Stimulated activated naive B cell treated with anti-CD40 and anti-IgM and Interleukin-4, amounts not matched to agents 10 μg/mL and 1 μg/mL and 100 μg/mL, for 72 hours (primary cell): Measurements from ENCODE around the gene PTPRD.

Experiments used
- ATAC-seq, 2 donors: fragments of 150-1000 bp; cut with Tn5 transposase; replicated peaks; 2 replicates each; pipeline ENCODE4 v1.10.0; 2021; ENCODE audit warnings: moderate library complexity in 1 of 2
- DNase-seq: peaks from one replicate; pipeline ENCODE4 v3.0.0; 2021
- H3K27ac Mint-ChIP-seq: one replicate; pipeline ENCODE4 v1.8.0; 2022; ENCODE audit warnings: mild to moderate bottlenecking, mixed read lengths
- H3K27me3 Mint-ChIP-seq, 2 donors: one replicate each; pipeline ENCODE4 v1.8.0; 2022; ENCODE audit warnings: mixed read lengths in 2 of 2
- H3K36me3 Mint-ChIP-seq, 2 donors: one replicate each; pipeline ENCODE4 v1.8.0; 2022; ENCODE audit warnings: mixed read lengths in 2 of 2, mild to moderate bottlenecking in 1 of 2
- H3K4me1 Mint-ChIP-seq, 2 donors: one replicate each; pipeline ENCODE4 v1.8.0; 2022; ENCODE audit warnings: mixed read lengths in 2 of 2, mild to moderate bottlenecking in 1 of 2
- H3K4me3 Mint-ChIP-seq, 2 donors: one replicate each; pipeline ENCODE4 v1.8.0; 2022; ENCODE audit warnings: mild to moderate bottlenecking in 2 of 2, mixed read lengths in 2 of 2, moderate library complexity in 1 of 2
- H3K9me3 Mint-ChIP-seq, 2 donors: one replicate each; pipeline ENCODE4 v1.8.0; 2022; ENCODE audit warnings: mixed read lengths in 2 of 2, mild to moderate bottlenecking in 1 of 2

Gene PTPRD

GRCh38 chr9:8533681-8534080 lies 2079.1 kb downstream of the PTPRD start:
- Mint-ChIP-seq H3K36me3 (no peaks in the 10 kb centered on the region), H3K4me3 (no peak overlapping the region), H3K27ac (no peak overlapping the region), H3K4me1 (no peaks in the 10 kb centered on the region), H3K9me3 (no peaks in the 10 kb centered on the region), H3K27me3 (no peaks in the 10 kb centered on the region)
- DNase-seq (no peak), ATAC-seq (no peak)

GRCh38 chr9:8531826-8532415 lies 2080.9 kb downstream of the PTPRD start:
- H3K9me3 Mint-ChIP-seq, result no peaks in the 10 kb centered on the region
- no peaks in the 10 kb centered on the region for H3K4me1 Mint-ChIP-seq
- H3K27me3 Mint-ChIP-seq, result no peaks in the 10 kb centered on the region
- no peaks in the 10 kb centered on the region for H3K36me3 Mint-ChIP-seq
- H3K4me3 Mint-ChIP-seq, result no peak overlapping the region
- H3K27ac Mint-ChIP-seq, result no peak overlapping the region
- no peak for DNase-seq
- no peak for ATAC-seq

GRCh38 chr9:8521112-8521511 lies 2091.7 kb downstream of the PTPRD start:
- Mint-ChIP-seq H3K27me3 (no peaks in the 10 kb centered on the region), H3K27ac (no peak overlapping the region), H3K36me3 (no peaks in the 10 kb centered on the region), H3K9me3 (no peaks in the 10 kb centered on the region), H3K4me3 (no peak overlapping the region), H3K4me1 (no peaks in the 10 kb centered on the region)
- DNase-seq (no peak), ATAC-seq (no peak)

- no peak for ATAC-seq
- Mint-ChIP-seq H3K4me1 (no peaks in the 10 kb centered on the region), H3K27ac (no peak overlapping the region), H3K27me3 (no peaks in the 10 kb centered on the region), H3K36me3 (no peaks in the 10 kb centered on the region), H3K4me3 (no peak overlapping the region), H3K9me3 (no peaks in the 10 kb centered on the region)
- DNase-seq, result no peak
Observed at GRCh38 chr9:8515748-8516147, 2097.1 kb downstream of the PTPRD start.

GRCh38 chr9:8514760-8515159 lies 2098.0 kb downstream of the PTPRD start:
- no peak for ATAC-seq
- DNase-seq, result no peak
- H3K4me1 Mint-ChIP-seq, result no peaks in the 10 kb centered on the region
- no peak overlapping the region for H3K27ac Mint-ChIP-seq
- no peaks in the 10 kb centered on the region for H3K36me3 Mint-ChIP-seq
- no peak overlapping the region for H3K4me3 Mint-ChIP-seq
- H3K9me3 Mint-ChIP-seq, result no peaks in the 10 kb centered on the region
- H3K27me3 Mint-ChIP-seq, result no peaks in the 10 kb centered on the region

- no peaks in the 10 kb centered on the region for H3K4me1 Mint-ChIP-seq
- H3K27me3 Mint-ChIP-seq, result no peaks in the 10 kb centered on the region
- H3K9me3 Mint-ChIP-seq, result no peaks in the 10 kb centered on the region
- H3K27ac Mint-ChIP-seq, result no peak overlapping the region
- no peaks in the 10 kb centered on the region for H3K36me3 Mint-ChIP-seq
- DNase-seq (no peak), ATAC-seq (no peak)
- no peak overlapping the region for H3K4me3 Mint-ChIP-seq
Observed at GRCh38 chr9:8508671-8509290, 2104.0 kb downstream of the PTPRD start.

- Mint-ChIP-seq H3K27me3 (no peaks in the 10 kb centered on the region), H3K9me3 (no peaks in the 10 kb centered on the region), H3K4me1 (no peaks in the 10 kb centered on the region), H3K27ac (no peak overlapping the region), H3K4me3 (no peak overlapping the region), H3K36me3 (no peaks in the 10 kb centered on the region)
- DNase-seq (no peak), ATAC-seq (no peak)
Observed at GRCh38 chr9:8494571-8494970, 2118.2 kb downstream of the PTPRD start.

GRCh38 chr9:8492679-8493078 lies 2120.1 kb downstream of the PTPRD start:
- H3K9me3 Mint-ChIP-seq, result no peaks in the 10 kb centered on the region
- no peaks in the 10 kb centered on the region for H3K36me3 Mint-ChIP-seq
- no peaks in the 10 kb centered on the region for H3K4me1 Mint-ChIP-seq
- DNase-seq (no peak), ATAC-seq (no peak)
- no peaks in the 10 kb centered on the region for H3K27me3 Mint-ChIP-seq
- H3K27ac Mint-ChIP-seq, result no peak overlapping the region
- no peak overlapping the region for H3K4me3 Mint-ChIP-seq

- Mint-ChIP-seq H3K4me3 (no peak overlapping the region), H3K4me1 (no peaks in the 10 kb centered on the region), H3K27ac (no peak overlapping the region), H3K27me3 (no peaks in the 10 kb centered on the region), H3K36me3 (no peaks in the 10 kb centered on the region), H3K9me3 (no peaks in the 10 kb centered on the region)
- ATAC-seq (no peak), DNase-seq (no peak)
Observed at GRCh38 chr9:8492024-8492423, 2120.8 kb downstream of the PTPRD start.

GRCh38 chr9:8491563-8491962 lies 2121.2 kb downstream of the PTPRD start:
- no peak overlapping the region for H3K4me3 Mint-ChIP-seq
- no peak for DNase-seq
- no peak for ATAC-seq
- no peaks in the 10 kb centered on the region for H3K36me3 Mint-ChIP-seq
- H3K27ac Mint-ChIP-seq, result no peak overlapping the region
- H3K27me3 Mint-ChIP-seq, result no peaks in the 10 kb centered on the region
- H3K4me1 Mint-ChIP-seq, result no peaks in the 10 kb centered on the region
- no peaks in the 10 kb centered on the region for H3K9me3 Mint-ChIP-seq

- no peaks in the 10 kb centered on the region for H3K27me3 Mint-ChIP-seq
- peaks cover 3 to 4% of the 10 kb centered on the region in 2 donors for H3K4me1 Mint-ChIP-seq
- H3K9me3 Mint-ChIP-seq, result no peaks in the 10 kb centered on the region
- ATAC-seq (no peak), DNase-seq (no peak)
- no peak overlapping the region for H3K27ac Mint-ChIP-seq
- no peak overlapping the region for H3K4me3 Mint-ChIP-seq
- no peaks in the 10 kb centered on the region for H3K36me3 Mint-ChIP-seq
Observed at GRCh38 chr9:8489835-8490234, 2123.0 kb downstream of the PTPRD start.

GRCh38 chr9:8486095-8486494 lies 2126.7 kb downstream of the PTPRD start:
- peak in 1 of 2 donors; percentile 58 for ATAC-seq
- Mint-ChIP-seq H3K27me3 (no peaks in the 10 kb centered on the region), H3K4me3 (no peak overlapping the region), H3K9me3 (no peaks in the 10 kb centered on the region), H3K27ac (no peak overlapping the region), H3K36me3 (no peaks in the 10 kb centered on the region), H3K4me1 (peaks cover 6 to 10% of the 10 kb centered on the region in 2 donors)
- no peak for DNase-seq

GRCh38 chr9:8484597-8485191 lies 2128.1 kb downstream of the PTPRD start:
- ATAC-seq, result no peak
- Mint-ChIP-seq H3K9me3 (no peaks in the 10 kb centered on the region), H3K4me1 (peaks cover 6 to 10% of the 10 kb centered on the region in 2 donors), H3K36me3 (no peaks in the 10 kb centered on the region), H3K4me3 (no peak overlapping the region), H3K27me3 (no peaks in the 10 kb centered on the region), H3K27ac (no peak overlapping the region)
- DNase-seq, result no peak

GRCh38 chr9:8477450-8477849 lies 2135.4 kb downstream of the PTPRD start:
- Mint-ChIP-seq H3K27ac (no peak overlapping the region), H3K36me3 (no peaks in the 10 kb centered on the region), H3K27me3 (no peaks in the 10 kb centered on the region), H3K4me3 (no peak overlapping the region), H3K9me3 (no peaks in the 10 kb centered on the region), H3K4me1 (no peaks in the 10 kb centered on the region)
- no peak for DNase-seq
- ATAC-seq, result no peak

- Mint-ChIP-seq H3K4me3 (no peak overlapping the region), H3K4me1 (no peaks in the 10 kb centered on the region), H3K27me3 (no peaks in the 10 kb centered on the region), H3K9me3 (no peaks in the 10 kb centered on the region), H3K36me3 (no peaks in the 10 kb centered on the region), H3K27ac (no peak overlapping the region)
- ATAC-seq, result no peak
- DNase-seq, result no peak
Observed at GRCh38 chr9:8474937-8475336, 2137.9 kb downstream of the PTPRD start.
